K562 treated with DMSO at 1 percent for 4 hours (cell line): ENCODE results near the gene TUG1. TPM values are rescaled to one million over a fixed set of nuclear protein-coding genes. Genes with fewer than 3 reads are reported as not detected.

Experiments used
- total RNA-seq: library from RNA; unstranded; fragments of 300-600 nt; gene quantifications from 2 replicates; pipeline ENCODE4 v1.2.3, GENCODE V29; 2022; ENCODE audit not compliant: insufficient read depth

TUG1 gene
- 27.5 and 34.8 TPM in 2 replicates for total RNA-seq

DNA sequence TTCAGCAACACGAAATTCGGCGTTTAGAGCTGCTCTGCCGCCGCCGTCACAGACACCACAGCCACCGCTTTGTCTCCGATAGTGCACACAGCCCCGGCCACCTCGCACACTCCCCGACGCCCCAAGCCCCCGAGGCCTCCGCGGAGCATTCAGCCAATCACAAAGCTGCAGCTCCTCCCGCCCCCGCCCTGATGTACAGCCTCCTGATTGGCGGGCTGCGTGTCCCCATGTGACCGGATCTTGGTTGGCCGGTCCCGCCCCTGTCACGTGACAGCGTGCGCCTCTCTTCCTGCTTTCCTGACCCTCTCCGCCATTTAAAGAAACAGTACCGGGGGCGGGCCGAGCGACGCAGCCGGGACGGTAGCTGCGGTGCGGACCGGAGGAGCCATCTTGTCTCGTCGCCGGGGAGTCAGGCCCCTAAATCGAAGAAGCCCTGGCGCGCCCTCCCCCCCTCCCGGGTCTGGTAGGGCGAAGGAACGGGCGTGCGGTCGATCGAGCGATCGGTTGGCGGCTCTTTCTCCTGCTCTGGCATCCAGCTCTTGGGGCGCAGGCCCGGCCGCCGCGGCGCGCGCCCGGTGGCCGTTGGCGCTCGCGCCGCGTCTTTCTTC, at the start of gene TUG1:
Gene TUG1 (plus strand): TSS at position 342 of the 608 bp plus-strand sequence.

DNA sequence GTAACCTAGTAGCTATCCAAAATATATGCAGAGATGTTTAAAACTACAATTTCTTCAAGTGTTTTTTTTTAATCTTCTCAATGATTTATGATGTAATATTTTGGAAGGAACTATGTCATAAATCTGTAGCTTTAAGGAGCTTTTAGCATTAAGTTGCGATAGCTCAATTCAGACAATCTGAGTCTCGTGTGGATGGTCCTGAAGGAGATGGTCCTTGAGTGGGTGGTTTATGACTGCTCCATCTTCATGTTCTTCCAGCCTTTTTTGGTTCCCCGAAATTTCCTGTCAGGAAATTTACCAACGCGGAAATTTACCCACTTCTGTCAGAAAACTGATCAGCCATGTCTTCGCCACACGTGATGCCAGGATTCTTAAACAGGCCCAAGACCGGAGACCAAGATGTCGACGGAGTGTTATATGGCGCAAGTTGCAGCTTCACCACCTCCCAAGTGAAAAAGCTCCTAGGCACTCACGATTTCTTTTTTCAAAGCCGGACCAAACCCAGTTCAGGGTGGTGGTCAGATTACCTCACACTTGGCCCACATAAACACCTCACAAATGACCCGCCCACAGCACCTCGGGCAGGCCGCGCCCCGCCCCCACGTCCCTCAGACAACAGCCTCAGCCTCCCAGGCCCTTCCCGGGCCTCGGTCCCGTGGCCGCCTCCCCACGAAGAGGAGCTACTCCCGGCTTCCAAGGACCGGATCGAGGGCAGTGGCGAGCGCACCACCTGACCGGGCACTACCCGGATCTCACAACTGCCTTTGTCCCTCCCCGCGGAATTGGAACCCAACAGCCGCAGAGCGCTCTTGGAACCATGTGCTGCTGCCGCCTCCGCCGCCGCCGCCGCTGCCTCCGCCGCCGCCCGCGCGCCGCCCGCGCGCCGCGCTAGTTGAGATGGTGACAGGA, 796 bp upstream of the TUG1 start, which contains the start of gene MORC2:
Gene MORC2 (minus strand): TSS at position 760 of the 909 bp plus-strand sequence. CDS start 885 bp downstream, outside the sequence.

Other genes starting within 250 kb of the TUG1 start
- gene MORC2, start 491 bp upstream of the TUG1 start, total RNA-seq = 9.3 and 15.3 TPM in 2 replicates
- 27.3 and 36.8 TPM in 2 replicates for gene SMTN, start 112.1 kb downstream of the TUG1 start, total RNA-seq
- 65.5 and 78.0 TPM in 2 replicates for gene SELENOM, start 138.3 kb downstream of the TUG1 start, total RNA-seq
- gene INPP5J, start 153.7 kb downstream of the TUG1 start, total RNA-seq = 32.4 and 53.8 TPM in 2 replicates
- 1.6 TPM in 1 of 2 replicates, not detected in the other for gene PLA2G3, start 171.2 kb downstream of the TUG1 start, total RNA-seq
- gene RNF185, start 190.9 kb downstream of the TUG1 start, total RNA-seq = 17.8 and 18.3 TPM in 2 replicates
- 7.5 and 7.7 TPM in 2 replicates for gene LIMK2, start 243.0 kb downstream of the TUG1 start, total RNA-seq